Brain microvascular endothelial cell (primary cell): ENCODE measurements around the gene SLC30A5.
"Not testable (repeated sequence)": the region's sequence is repeated elsewhere in the genome, so short reads cannot be mapped to it uniquely, and the experiment has no call there.

Source experiments
- DNase-seq: peaks from one replicate; pipeline ENCODE4 v3.0.0-alpha.2; 2020
- H3K27ac ChIP-seq: fragments of 250-450 bp; sonication (Bioruptor Pico); 2 replicates; pipeline ENCODE4 v1.5.1; 2020; ENCODE audit warnings: mild to moderate bottlenecking, moderate library complexity
- H3K27me3 ChIP-seq: fragments of 250-450 bp; sonication (Bioruptor Pico); replicated peaks from 2 replicates; pipeline ENCODE4 v1.5.1; 2020; ENCODE audit warnings: mild to moderate bottlenecking
- H3K36me3 ChIP-seq: fragments of 250-450 bp; sonication (Bioruptor Pico); replicated peaks from 2 replicates; pipeline ENCODE4 v1.5.1; 2020; ENCODE audit warnings: mild to moderate bottlenecking
- H3K4me3 ChIP-seq: 2 replicates; pipeline ENCODE4 v1.5.1; 2011; ENCODE audit warnings: low read depth, mild to moderate bottlenecking, control low read depth, low read length, moderate library complexity
- in situ Hi-C: cut with HindIII; loops from 2 replicates; pipeline ENCODE4 v1.10.0; 2017; ENCODE audit warnings: low sequenced_read_pairs, low pct_ligation_motif_present
- TF ChIP-seq, protein P1 (sequence below): IDR thresholded peaks from 2 replicates; pipeline ENCODE4 v1.5.1; 2011; ENCODE audit warnings: low read depth, mild to moderate bottlenecking, moderate library complexity, low read length, control low read depth, inconsistent platforms; ENCODE audit errors: missing control alignments

Gene SLC30A5

DNA sequence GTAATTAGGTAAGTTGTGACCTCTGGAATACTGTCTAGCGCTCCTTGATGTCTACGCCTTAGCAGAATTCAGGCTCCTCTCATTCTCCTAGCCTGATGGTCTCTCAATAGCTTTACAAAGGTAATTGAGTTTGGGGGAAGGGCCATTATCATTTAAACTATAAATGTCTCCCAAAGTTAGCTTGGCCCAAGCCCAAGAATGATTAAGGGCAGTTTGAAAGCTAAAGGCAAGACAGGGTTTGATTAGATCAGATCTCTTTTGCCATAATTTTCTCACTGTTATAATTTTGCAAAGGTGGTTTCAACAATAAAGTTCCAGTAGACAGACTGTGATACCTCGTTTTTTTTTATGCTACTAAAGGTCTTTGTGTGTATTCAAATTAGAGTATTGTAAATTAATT is 3.7 kb upstream of the SLC30A5 start:
- in situ Hi-C loops = no loop called here
- TF ChIP-seq, protein P1, sequence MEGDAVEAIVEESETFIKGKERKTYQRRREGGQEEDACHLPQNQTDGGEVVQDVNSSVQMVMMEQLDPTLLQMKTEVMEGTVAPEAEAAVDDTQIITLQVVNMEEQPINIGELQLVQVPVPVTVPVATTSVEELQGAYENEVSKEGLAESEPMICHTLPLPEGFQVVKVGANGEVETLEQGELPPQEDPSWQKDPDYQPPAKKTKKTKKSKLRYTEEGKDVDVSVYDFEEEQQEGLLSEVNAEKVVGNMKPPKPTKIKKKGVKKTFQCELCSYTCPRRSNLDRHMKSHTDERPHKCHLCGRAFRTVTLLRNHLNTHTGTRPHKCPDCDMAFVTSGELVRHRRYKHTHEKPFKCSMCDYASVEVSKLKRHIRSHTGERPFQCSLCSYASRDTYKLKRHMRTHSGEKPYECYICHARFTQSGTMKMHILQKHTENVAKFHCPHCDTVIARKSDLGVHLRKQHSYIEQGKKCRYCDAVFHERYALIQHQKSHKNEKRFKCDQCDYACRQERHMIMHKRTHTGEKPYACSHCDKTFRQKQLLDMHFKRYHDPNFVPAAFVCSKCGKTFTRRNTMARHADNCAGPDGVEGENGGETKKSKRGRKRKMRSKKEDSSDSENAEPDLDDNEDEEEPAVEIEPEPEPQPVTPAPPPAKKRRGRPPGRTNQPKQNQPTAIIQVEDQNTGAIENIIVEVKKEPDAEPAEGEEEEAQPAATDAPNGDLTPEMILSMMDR = no peak
- Histone ChIP-seq H3K36me3 (no peaks in the 10 kb centered on the region), H3K27ac (no peak overlapping the region), H3K4me3 (no peak overlapping the region), H3K27me3 (no peaks in the 10 kb centered on the region)
- DNase-seq = no peak

DNA sequence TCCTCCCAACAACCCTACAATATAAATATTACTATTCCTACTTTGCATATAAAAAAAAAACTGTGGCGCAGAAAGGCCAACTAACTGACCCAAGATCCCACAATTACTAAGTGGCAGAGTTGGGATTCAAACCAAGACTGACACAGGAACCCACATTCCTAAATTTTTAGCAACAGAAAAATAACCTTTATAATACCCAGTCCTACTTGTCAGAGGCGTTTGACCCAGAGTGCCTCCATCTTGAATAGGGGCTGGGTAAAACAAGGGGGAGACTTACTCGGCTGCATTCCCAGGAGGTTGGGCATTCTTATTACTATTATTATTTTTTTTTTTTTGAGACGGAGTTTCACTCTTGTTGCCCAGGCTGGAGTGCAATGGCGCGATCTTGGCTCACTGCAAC is 2.0 kb upstream of the SLC30A5 start:
- DNase-seq = no peak
- in situ Hi-C loops = no loop called here
- peaks cover 4% of the 10 kb centered on the region for H3K36me3 ChIP-seq
- no peak overlapping the region for H3K4me3 ChIP-seq
- H3K27ac ChIP-seq = no peak overlapping the region
- TF ChIP-seq, protein P1 = no peak
- H3K27me3 ChIP-seq = no peaks in the 10 kb centered on the region

GRCh38 chr5:69092969-69093368 is 845 bp upstream of the SLC30A5 start:
- no peak overlapping the region for H3K27ac ChIP-seq

DNA sequence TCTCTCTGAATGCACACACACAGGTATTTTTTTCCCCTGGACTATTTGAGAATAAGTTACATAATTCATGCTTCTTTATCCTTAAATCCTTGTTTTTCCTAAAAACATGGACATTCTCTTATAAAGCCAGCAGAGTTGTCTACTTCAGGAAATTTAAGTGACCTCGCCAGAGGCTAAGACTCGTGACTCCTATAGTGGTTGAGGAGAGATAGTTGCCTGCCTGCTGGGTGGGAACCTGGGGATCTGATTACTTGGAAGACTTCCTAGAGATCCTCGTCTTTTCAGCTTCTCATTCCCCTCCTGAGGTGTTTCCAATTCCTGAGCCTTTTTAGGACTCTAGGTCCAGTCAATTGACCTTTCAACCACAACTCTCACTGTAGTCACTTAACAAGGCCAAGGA is 5.5 kb downstream of the SLC30A5 start:
- no peaks in the 10 kb centered on the region for H3K27me3 ChIP-seq
- in situ Hi-C loops = no loop called here
- peaks cover 26% of the 10 kb centered on the region for H3K36me3 ChIP-seq
- TF ChIP-seq, protein P1 = no peak
- H3K27ac ChIP-seq = no peak overlapping the region
- DNase-seq = no peak
- no peak overlapping the region for H3K4me3 ChIP-seq

More at GRCh38 chr5:69092969-69093368, 845 bp upstream of the SLC30A5 start:
- in situ Hi-C loops = no loop called here
- Histone ChIP-seq H3K27me3 (no peaks in the 10 kb centered on the region), H3K4me3 (no peak overlapping the region), H3K36me3 (peaks cover 7% of the 10 kb centered on the region)
- DNase-seq = no peak
- TF ChIP-seq, protein P1 = no peak

DNA sequence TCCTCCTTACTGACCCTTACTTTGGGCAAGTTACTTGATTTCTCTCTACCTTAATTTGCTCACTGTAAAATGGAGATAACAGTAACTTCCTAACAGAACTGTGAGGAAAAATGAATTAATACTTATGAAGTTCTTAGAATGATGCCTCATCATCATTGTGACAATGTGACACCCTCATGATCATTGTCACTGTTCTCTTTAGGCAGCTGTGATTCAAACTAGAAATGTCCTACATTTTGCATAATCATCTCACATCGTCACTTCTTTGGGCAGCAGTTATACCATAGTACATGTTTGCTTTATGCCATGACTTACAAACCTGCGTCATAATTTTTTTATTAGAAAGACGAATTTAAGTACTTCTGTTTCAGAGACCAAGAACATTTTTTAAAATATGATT is 9.7 kb downstream of the SLC30A5 start:
- no peak overlapping the region for H3K27ac ChIP-seq
- H3K4me3 ChIP-seq = no peak overlapping the region
- TF ChIP-seq, protein P1 = no peak
- peaks cover 44% of the 10 kb centered on the region for H3K36me3 ChIP-seq
- in situ Hi-C loops = no loop called here
- no peak for DNase-seq
- H3K27me3 ChIP-seq = no peaks in the 10 kb centered on the region

DNA sequence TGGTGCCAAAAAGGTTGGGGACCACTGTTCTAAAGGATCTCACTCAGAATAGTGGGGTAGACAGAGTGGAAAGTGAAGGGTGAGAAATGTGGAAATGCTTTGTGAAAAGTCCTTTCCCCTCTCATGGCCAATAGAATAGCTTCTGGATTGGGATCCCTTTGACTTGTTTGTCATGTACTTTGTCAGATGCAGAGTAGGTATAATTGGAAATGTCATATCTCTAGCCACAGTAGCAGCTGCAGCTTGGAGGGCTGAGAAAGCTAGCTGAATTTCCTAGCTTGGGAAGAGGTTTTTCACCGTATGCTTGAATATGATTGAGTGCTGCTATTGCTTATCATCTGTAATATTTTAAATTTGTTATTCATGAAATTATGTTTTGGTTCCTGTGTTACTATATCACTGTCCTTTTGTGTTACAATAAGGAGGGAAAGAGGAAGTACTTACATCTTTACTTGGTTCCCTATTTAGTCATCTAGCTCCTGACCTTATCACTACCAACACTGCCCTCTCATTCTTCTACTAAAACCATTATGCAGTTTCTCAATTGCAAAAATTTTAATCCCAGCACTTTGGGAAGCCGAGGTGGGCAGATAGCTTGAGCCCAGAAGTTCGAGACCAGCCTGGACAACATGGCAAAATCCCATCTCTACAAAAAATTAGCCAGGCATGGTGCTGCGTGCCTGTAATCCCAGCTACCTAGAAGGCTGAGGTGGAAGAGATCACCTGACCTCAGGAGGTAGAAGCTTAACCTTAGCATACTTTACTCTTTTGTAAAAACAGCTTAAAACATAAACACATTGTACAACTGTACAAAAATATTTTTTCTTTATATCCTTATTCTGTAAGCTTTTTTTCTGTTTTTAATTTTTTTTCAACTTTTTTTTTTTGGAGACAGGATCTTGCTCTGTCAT is 12.4 kb downstream of the SLC30A5 start:
- no peak overlapping the region for H3K4me3 ChIP-seq
- TF ChIP-seq, protein P1 = no peak
- DNase-seq = no peak
- peaks cover 53% of the 10 kb centered on the region for H3K36me3 ChIP-seq
- H3K27me3 ChIP-seq = no peaks in the 10 kb centered on the region
- in situ Hi-C loops = no loop called here
- no peak overlapping the region for H3K27ac ChIP-seq

DNA sequence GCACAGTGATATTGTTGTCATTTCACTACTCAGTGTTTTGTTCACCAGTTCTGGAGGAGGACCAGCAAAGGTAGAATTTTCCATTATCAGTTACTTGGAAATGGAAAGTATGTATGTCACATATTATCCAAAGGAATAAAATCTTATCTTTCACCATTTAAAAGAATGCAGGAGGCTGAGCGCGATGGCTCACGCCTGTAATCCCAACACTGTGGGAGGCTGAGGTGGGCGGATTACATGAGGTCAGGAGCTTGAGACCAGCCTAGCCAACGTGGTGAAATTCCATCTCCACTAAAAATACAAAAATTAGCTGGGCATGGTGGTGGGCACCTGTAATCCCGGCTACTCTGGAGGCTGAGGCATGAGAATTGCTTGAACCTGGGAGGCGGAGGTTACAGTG is 14.6 kb downstream of the SLC30A5 start:
- H3K27ac ChIP-seq, H3K4me3 ChIP-seq, in situ Hi-C loops, DNase-seq, H3K27me3 ChIP-seq: not testable (repeated sequence)
- peaks cover 54% of the 10 kb centered on the region for H3K36me3 ChIP-seq
